Stimulated activated naive CD4-positive, alpha-beta T cell treated with Interleukin-2 at 50 U/mL for 16 hours (primary cell): ENCODE data around the gene PADI4.

Experiments
- DNase-seq: peaks from one replicate; lab custom pipeline; 2025; lab: John Stamatoyannopoulos, UW

Gene PADI4

GRCh38 chr1:17307946-17308345 is at the start of gene PADI4:
PADI4 (plus strand) TSS chr1:17308197; CDS start chr1:17308223, 26 bp downstream.
- no peak for DNase-seq

- no peak for DNase-seq
Observed at GRCh38 chr1:17258758-17259130, 49.3 kb upstream of the PADI4 start.

GRCh38 chr1:17259233-17259873 is 48.6 kb upstream of the PADI4 start:
- DNase-seq = no peak

- DNase-seq = no peak
Observed at GRCh38 chr1:17260264-17260663, 47.7 kb upstream of the PADI4 start.

GRCh38 chr1:17260738-17261137 is 47.3 kb upstream of the PADI4 start:
- no peak for DNase-seq

- no peak for DNase-seq
Observed at GRCh38 chr1:17263936-17264335, 44.1 kb upstream of the PADI4 start.

GRCh38 chr1:17264470-17264869 is 43.5 kb upstream of the PADI4 start:
- no peak for DNase-seq

- no peak for DNase-seq
Observed at GRCh38 chr1:17265162-17265561, 42.8 kb upstream of the PADI4 start.

- no peak for DNase-seq
Observed at GRCh38 chr1:17265950-17266349, 42.0 kb upstream of the PADI4 start.

GRCh38 chr1:17270891-17271765 is 36.9 kb upstream of the PADI4 start:
- no peak for DNase-seq

- no peak for DNase-seq
Observed at GRCh38 chr1:17272066-17272465, 35.9 kb upstream of the PADI4 start.

- no peak for DNase-seq
Observed at GRCh38 chr1:17272646-17273045, 35.4 kb upstream of the PADI4 start.

GRCh38 chr1:17273096-17273495 is 34.9 kb upstream of the PADI4 start:
- no peak for DNase-seq

- peak; percentile 10 for DNase-seq
Observed at GRCh38 chr1:17274186-17275170, 33.5 kb upstream of the PADI4 start.

GRCh38 chr1:17276568-17276967 is 31.4 kb upstream of the PADI4 start:
- DNase-seq = no peak

GRCh38 chr1:17277511-17278159 is 30.4 kb upstream of the PADI4 start:
- no peak for DNase-seq

- no peak for DNase-seq
Observed at GRCh38 chr1:17278996-17279830, 28.8 kb upstream of the PADI4 start.

- no peak for DNase-seq
Observed at GRCh38 chr1:17280436-17280835, 27.6 kb upstream of the PADI4 start.

- DNase-seq = no peak
Observed at GRCh38 chr1:17280894-17281293, 27.1 kb upstream of the PADI4 start.

GRCh38 chr1:17281775-17282181 is 26.2 kb upstream of the PADI4 start:
- no peak for DNase-seq

- no peak for DNase-seq
Observed at GRCh38 chr1:17282836-17283235, 25.2 kb upstream of the PADI4 start.
